GM19438 (cell line): ENCODE results near the gene GAS2L3.

Experiments used
- ATAC-seq: cut with Tn5 transposase; IDR thresholded peaks from one replicate; pipeline ENCODE4 v1.9.1; 2021; ENCODE audit warnings: low read depth; ENCODE audit not compliant: unreplicated experiment

GAS2L3 gene

DNA sequence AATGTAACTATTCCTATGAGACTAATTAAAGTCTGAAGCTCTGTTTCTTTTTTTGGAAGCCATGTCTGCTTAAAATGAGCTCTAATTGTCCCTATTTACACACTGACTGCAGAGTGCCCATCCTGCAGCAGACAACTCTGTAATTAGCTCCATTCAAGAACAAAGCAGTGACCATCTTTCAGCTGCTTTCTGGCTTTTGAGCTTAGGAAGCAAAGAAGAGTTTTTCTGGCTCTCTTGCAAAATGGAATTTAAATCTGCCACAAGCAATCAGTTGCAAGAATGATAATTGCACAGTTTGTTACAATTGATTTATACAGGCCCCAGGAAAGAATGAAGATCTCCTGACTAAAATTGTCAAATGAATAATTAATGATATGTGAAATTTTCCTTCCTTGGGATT, 83.4 kb downstream of the GAS2L3 start:
- no peak for ATAC-seq

GRCh38 chr12:100661300-100661951, 87.9 kb downstream of the GAS2L3 start:
- no peak for ATAC-seq

DNA sequence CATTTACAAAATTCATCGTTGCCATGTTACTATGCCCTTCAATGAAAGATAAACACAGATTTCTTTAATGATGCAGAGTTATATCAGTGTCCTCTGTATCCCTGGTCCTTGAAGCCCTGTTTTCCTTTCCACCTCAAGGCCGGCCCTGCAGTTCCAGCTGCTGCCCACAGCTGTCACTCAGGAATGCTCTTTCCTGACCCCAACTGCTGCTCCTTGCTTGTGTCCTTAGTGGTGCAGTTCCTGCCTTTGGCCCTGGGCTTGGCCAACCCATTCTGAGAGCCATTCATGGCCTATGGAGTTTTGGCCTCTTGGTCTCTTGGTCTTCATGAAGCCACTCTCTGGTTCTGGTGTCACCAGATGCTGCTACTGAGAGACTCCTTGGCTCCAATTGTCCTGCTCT, 93.1 kb downstream of the GAS2L3 start:
- no peak for ATAC-seq

- no peak for ATAC-seq
These were observed 95.6 kb downstream of the GAS2L3 start for GRCh38 chr12:100668945-100669536.

GRCh38 chr12:100669922-100670321, 96.4 kb downstream of the GAS2L3 start:
- ATAC-seq: no peak

GRCh38 chr12:100671396-100672074, 98.1 kb downstream of the GAS2L3 start:
- peak; percentile 19 for ATAC-seq

GRCh38 chr12:100672075-100672592, 98.7 kb downstream of the GAS2L3 start:
- ATAC-seq: peak; percentile 55

- no peak for ATAC-seq
These were observed 100.8 kb downstream of the GAS2L3 start for GRCh38 chr12:100674036-100674888.
